ENCODE measurements around the gene LYZL1.

DNA sequence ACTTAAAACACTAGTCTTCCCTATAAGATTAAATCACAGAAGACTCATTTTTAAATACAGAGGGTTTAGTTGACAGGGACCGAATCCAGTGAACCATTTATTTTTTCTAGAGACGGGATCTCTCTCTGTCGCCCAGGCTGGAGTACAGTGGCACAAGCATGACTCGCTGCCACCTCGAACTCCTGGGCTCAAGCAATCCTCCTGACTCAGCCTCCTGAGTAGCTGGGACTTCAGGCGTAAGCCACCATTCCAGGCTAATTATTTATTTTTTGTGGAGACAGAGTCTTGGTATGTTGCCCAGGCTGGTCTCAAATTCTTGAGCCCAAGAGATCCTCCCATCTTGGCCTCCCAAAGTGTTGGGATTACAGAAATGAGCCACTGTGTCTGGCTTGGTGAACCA is 20.9 kb upstream of the LYZL1 start:
- no peak for TF ChIP-seq CTCF (IDR thresholded peaks at IDR 0.05)
- TF ChIP-seq POLR2A (IDR thresholded peaks at IDR 0.05) = no peak
- TF ChIP-seq POLR2AphosphoS5 (IDR thresholded peaks at IDR 0.05) = no peak
- no peak for TF ChIP-seq EP300 (IDR thresholded peaks at IDR 0.05)
